ENCODE measurements around the gene TMEM260. TPM values are rescaled to one million over a fixed set of nuclear protein-coding genes. Genes with fewer than 3 reads are reported as not detected.

The TMEM260 gene
- total and polyA plus RNA-seq, 2 donors from 2014 or later = 8.8 to 24.3 TPM

- FAIRE-seq = no peak
- no peak overlapping the region for H3K27ac ChIP-seq (ENCODE audit: low read depth in 2 of 2, low read length in 2 of 2)
Observed at GRCh38 chr14:56635041-56635440, 55.4 kb downstream of the TMEM260 start.

GRCh38 chr14:56647493-56647892 is 67.9 kb downstream of the TMEM260 start:
- H3K36me3 ChIP-seq (ENCODE audit: control insufficient read depth in 2 of 3, insufficient read depth in 3 of 3, low read length in 3 of 3) = no peaks in the 10 kb centered on the region
- no peaks in the 10 kb centered on the region for H3K27me3 ChIP-seq (ENCODE audit: control insufficient read depth, insufficient read depth, low read length)
- H3K4me3 ChIP-seq (ENCODE audit: low read length in 3 of 3) = no peak overlapping the region
- no peak for DNase-seq
- H3K27ac ChIP-seq (ENCODE audit: low read depth in 2 of 2, low read length in 2 of 2) = no peak overlapping the region
- H3K9me3 ChIP-seq (ENCODE audit: control insufficient read depth in 2 of 3, insufficient read depth in 1 of 3, low read length in 3 of 3) = no peaks in the 10 kb centered on the region
- intact Hi-C loops (cut with DNase I) = no loop called here
- no peak for TF ChIP-seq CTCF (IDR thresholded peaks at IDR 0.05; ENCODE audit: borderline replicate concordance, extremely low read depth, insufficient read depth)
- H3K4me1 ChIP-seq (ENCODE audit: control insufficient read depth in 2 of 3, insufficient read depth in 2 of 3, low read depth in 1 of 3, low read length in 3 of 3) = no peaks in the 10 kb centered on the region
- no peak for FAIRE-seq
- H3K9ac ChIP-seq (ENCODE audit: low read length in 3 of 3) = no peak overlapping the region

More at GRCh38 chr14:56635041-56635440, 55.4 kb downstream of the TMEM260 start:
- no peak overlapping the region for H3K9ac ChIP-seq (ENCODE audit: low read length in 3 of 3)
- no peak for DNase-seq
- no peaks in the 10 kb centered on the region for H3K27me3 ChIP-seq (ENCODE audit: control insufficient read depth, insufficient read depth, low read length)
- peaks cover 0 to 2% (median 0%) of the 10 kb centered on the region in 3 donors for H3K9me3 ChIP-seq (ENCODE audit: control insufficient read depth in 2 of 3, insufficient read depth in 1 of 3, low read length in 3 of 3)
- TF ChIP-seq CTCF (IDR thresholded peaks at IDR 0.05; ENCODE audit: borderline replicate concordance, extremely low read depth, insufficient read depth) = no peak
- no peak overlapping the region for H3K4me3 ChIP-seq (ENCODE audit: low read length in 3 of 3)
- no peaks in the 10 kb centered on the region for H3K4me1 ChIP-seq (ENCODE audit: control insufficient read depth in 2 of 3, insufficient read depth in 2 of 3, low read depth in 1 of 3, low read length in 3 of 3)
- intact Hi-C loops (cut with DNase I) = no loop called here
- H3K36me3 ChIP-seq (ENCODE audit: control insufficient read depth in 2 of 3, insufficient read depth in 3 of 3, low read length in 3 of 3) = peaks cover 15 to 35% (median 32%) of the 10 kb centered on the region in 3 donors

GRCh38 chr14:56648508-56649301 is 69.1 kb downstream of the TMEM260 start:
- Histone ChIP-seq H3K4me1 (ENCODE audit: control insufficient read depth in 2 of 3, insufficient read depth in 2 of 3, low read depth in 1 of 3, low read length in 3 of 3) (no peaks in the 10 kb centered on the region), H3K9me3 (ENCODE audit: control insufficient read depth in 2 of 3, insufficient read depth in 1 of 3, low read length in 3 of 3) (no peaks in the 10 kb centered on the region), H3K4me3 (ENCODE audit: low read length in 3 of 3) (no peak overlapping the region), H3K27me3 (ENCODE audit: control insufficient read depth, insufficient read depth, low read length) (no peaks in the 10 kb centered on the region), H3K27ac (ENCODE audit: low read depth in 2 of 2, low read length in 2 of 2) (no peak overlapping the region), H3K36me3 (ENCODE audit: control insufficient read depth in 2 of 3, insufficient read depth in 3 of 3, low read length in 3 of 3) (no peaks in the 10 kb centered on the region), H3K9ac (ENCODE audit: low read length in 3 of 3) (no peak overlapping the region)
- TF ChIP-seq CTCF (IDR thresholded peaks at IDR 0.05; ENCODE audit: borderline replicate concordance, extremely low read depth, insufficient read depth) = no peak
- DNase-seq (no peak), FAIRE-seq (no peak)
- intact Hi-C loops (cut with DNase I) = no loop called here

Measured in kidney (tissue), 14 donors.